Sigmoid colon (tissue), 7 donors: ENCODE data around the gene BCL11B. TPM values are rescaled to one million over a fixed set of nuclear protein-coding genes. Genes with fewer than 3 reads are reported as not detected.
A peak's percentile ranks its signal among the peaks of the same experiment; 100 is the strongest.

ENCODE experiments used
- DNase-seq: peaks from one replicate; pipeline ENCODE4 v3.0.0-alpha.2; 2019
- H3K27ac ChIP-seq, 4 donors: fragments of 200-600 bp; sonication (generic); one replicate each; pipeline ENCODE4 v1.5.1; 2016 to 2019; ENCODE audit warnings: mild to moderate bottlenecking in 1 of 4
- H3K27me3 ChIP-seq, 3 donors: fragments of 200-600 bp; sonication (generic); one replicate each; pipeline ENCODE4 v1.5.1; 2019; ENCODE audit warnings: mild to moderate bottlenecking in 1 of 3
- H3K36me3 ChIP-seq, 4 donors: fragments of 200-600 bp; sonication (generic); one replicate each; pipeline ENCODE4 v1.5.1; 2016 to 2019
- H3K4me1 ChIP-seq, 4 donors: fragments of 200-600 bp; sonication (generic); one replicate each; pipeline ENCODE4 v1.5.1; 2017 to 2019
- H3K4me3 ChIP-seq, 4 donors: fragments of 200-600 bp; sonication (generic); one replicate each; pipeline ENCODE4 v1.5.1; 2017 to 2019; ENCODE audit warnings: mild to moderate bottlenecking in 2 of 4, moderate library complexity in 1 of 4
- H3K9me3 ChIP-seq, 4 donors: fragments of 200-600 bp in 3 of 4; sonication (generic) in 3 of 4; one replicate each; pipeline versions ENCODE4 v1.5.1 to v1.6.1; 2013 to 2019
- EP300 ChIP-seq, 4 donors: sonication (generic); formaldehyde crosslinking; IDR thresholded peaks; one replicate each; pipeline ENCODE4 v1.6.1; 2017; ENCODE audit warnings: antibody characterized with exemption in 4 of 4
- POLR2A ChIP-seq, 2 donors: fragments of 450-650 bp; IDR thresholded peaks; one replicate each; pipeline ENCODE4 v1.6.1; 2016; ENCODE audit warnings: antibody characterized with exemption in 2 of 2, mild to moderate bottlenecking in 2 of 2, moderate library complexity in 2 of 2
- POLR2AphosphoS5 ChIP-seq, 4 donors: sonication (generic); formaldehyde crosslinking; IDR thresholded peaks; one replicate each; pipeline ENCODE4 v1.6.1; 2017; ENCODE audit warnings: antibody characterized with exemption in 4 of 4
- WGBS, 2 donors: extraction: QIAGEN DNeasy Blood & Tissue Kit; methylation state at CpG; one replicate each; pipeline ENCODE4 v1.1.7; 2013; 5-methylcytosine and 5-hydroxymethylcytosine counted together
- intact Hi-C: fragments of 100-400 bp; cut with DNase I; formaldehyde crosslinking; loops from one replicate; pipeline ENCODE4 v1.15.1; 2023
- polyA plus RNA-seq, 3 donors: library from polyadenylated mRNA; stranded (reverse); fragments of 200-250 nt; gene quantifications; one replicate each; pipeline ENCODE4 v1.2.3, GENCODE V29; 2013
- total RNA-seq, 4 donors: library from RNA; depleted of rRNA; stranded (reverse); fragments of >200 nt; gene quantifications; one replicate each; pipeline ENCODE4 v1.1.0, GENCODE V29; 2016
- TF ChIP-seq, protein P1 (sequence below), 4 experiments: fragments of 450-650 bp in 3 of 4; fragments of 200-600 bp in 1 of 4; IDR thresholded peaks; one replicate each; pipeline ENCODE4 v1.5.1; 2016 to 2019; ENCODE audit warnings: antibody characterized with exemption in 4 of 4, mild to moderate bottlenecking in 3 of 4, moderate library complexity in 2 of 4
- donor health status: healthy with polysubstance abuse.
- donor health status: Bipolar disorder and iron deficiency.
- donor health status: healthy.

BCL11B gene
- under 1 TPM; under 0.01 to 0.28 (median 0.15) TPM for total RNA-seq
- polyA plus RNA-seq: 1 to 10 TPM in 1 of 3 donors, under 1 TPM in 2; 0.23 to 3.5 (median 0.60) TPM

DNA sequence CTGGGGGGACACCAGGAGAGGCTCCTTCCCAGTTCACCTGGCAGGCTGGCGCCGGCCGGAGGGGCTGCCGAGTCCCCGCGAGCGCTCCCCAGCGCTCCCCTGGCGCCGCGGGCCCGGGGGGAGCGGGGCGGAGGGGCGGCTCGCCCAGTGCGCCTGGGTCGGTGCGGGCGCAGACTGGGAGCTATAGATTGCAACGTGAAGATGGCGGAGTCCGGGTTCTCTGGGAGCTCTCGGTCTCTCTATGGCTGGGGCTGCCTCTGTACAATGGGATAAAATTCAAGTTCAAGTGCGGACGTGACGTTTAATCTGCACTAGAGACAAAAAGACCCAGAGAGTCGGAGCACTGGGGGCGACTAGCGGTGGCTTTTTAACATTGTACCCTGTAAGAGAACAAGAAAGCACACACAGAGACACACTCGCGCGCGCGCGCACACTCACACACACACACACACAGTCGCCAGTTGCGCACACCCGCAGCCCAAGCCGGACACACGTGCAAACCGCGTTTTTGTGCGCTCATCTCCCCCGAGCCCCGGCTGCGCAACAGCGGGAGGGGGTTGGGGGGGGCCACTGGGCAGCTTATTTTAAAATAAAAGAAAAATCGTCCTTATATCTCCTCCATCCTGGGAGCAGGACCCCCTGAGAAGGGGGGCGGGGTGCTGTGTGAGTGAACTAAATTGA, at the start of gene BCL11B:
TSS of gene BCL11B (minus strand) at position 247 of the 681 bp plus-strand sequence. CDS start 979 bp downstream, outside the sequence.
- H3K27ac ChIP-seq: no peak within 1 kb of the TSS
- WGBS, 2 donors: 1 to 2% methylated on average over 50 of the region's 50 CpGs
- peaks cover 64 to 90% (median 78%) of the 10 kb centered on the region in 3 donors for H3K27me3 ChIP-seq
- peak within 1 kb of the TSS in 3 of 4 donors; percentile 30 to 39 (median 38) for H3K4me3 ChIP-seq
- intact Hi-C loops: no loop called here
- H3K36me3 ChIP-seq: no peaks in the 10 kb centered on the region
- DNase-seq: no peak
- TF ChIP-seq EP300 (IDR thresholded peaks at IDR 0.05): no peak
- TF ChIP-seq POLR2AphosphoS5 (IDR thresholded peaks at IDR 0.05): no peak
- TF ChIP-seq, protein P1, sequence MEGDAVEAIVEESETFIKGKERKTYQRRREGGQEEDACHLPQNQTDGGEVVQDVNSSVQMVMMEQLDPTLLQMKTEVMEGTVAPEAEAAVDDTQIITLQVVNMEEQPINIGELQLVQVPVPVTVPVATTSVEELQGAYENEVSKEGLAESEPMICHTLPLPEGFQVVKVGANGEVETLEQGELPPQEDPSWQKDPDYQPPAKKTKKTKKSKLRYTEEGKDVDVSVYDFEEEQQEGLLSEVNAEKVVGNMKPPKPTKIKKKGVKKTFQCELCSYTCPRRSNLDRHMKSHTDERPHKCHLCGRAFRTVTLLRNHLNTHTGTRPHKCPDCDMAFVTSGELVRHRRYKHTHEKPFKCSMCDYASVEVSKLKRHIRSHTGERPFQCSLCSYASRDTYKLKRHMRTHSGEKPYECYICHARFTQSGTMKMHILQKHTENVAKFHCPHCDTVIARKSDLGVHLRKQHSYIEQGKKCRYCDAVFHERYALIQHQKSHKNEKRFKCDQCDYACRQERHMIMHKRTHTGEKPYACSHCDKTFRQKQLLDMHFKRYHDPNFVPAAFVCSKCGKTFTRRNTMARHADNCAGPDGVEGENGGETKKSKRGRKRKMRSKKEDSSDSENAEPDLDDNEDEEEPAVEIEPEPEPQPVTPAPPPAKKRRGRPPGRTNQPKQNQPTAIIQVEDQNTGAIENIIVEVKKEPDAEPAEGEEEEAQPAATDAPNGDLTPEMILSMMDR (IDR thresholded peaks at IDR 0.05): no peak
- no peak for TF ChIP-seq POLR2A (IDR thresholded peaks at IDR 0.05)
- peaks cover 0 to 56% (median 55%) of the 10 kb centered on the region in 4 donors for H3K4me1 ChIP-seq
- H3K9me3 ChIP-seq: no peaks in the 10 kb centered on the region

DNA sequence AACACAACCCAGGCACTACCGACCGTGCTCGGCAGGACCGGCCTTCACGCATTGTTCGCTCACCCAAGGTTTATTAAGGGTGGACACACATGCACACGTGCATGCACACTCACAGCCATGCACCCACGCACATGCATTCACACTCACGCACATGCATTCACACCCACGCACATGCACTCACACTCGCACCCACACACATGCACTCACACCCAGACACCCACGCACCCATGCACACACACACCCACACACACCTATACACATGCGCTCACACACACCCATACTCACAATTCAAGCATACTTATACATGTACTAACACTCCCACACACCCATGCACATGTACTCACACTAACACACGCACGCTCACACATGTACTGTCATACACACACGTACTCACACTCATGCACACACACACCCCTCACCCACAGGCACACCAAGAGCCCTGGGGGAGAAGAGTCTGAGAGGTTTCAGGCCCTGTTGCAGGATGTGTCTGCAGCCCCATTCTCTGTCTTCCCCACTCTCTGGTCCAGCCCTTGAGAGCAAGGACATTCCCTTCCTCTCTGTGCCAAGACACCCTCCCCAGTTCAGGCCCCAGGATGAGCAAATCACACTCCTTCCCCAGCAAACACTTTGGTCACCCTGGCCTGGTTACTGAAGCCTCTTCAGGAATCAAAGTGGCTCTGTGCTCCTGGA, 49.4 kb upstream of the BCL11B start:
- DNase-seq: no peak
- no peak for TF ChIP-seq EP300 (IDR thresholded peaks at IDR 0.05)
- TF ChIP-seq POLR2AphosphoS5 (IDR thresholded peaks at IDR 0.05): no peak
- TF ChIP-seq POLR2A (IDR thresholded peaks at IDR 0.05): no peak
- TF ChIP-seq, protein P1 (IDR thresholded peaks at IDR 0.05): no peak
- intact Hi-C loops: no loop called here
- peaks cover 0 to 5% (median 0%) of the 10 kb centered on the region in 4 donors for H3K9me3 ChIP-seq
- H3K4me1 ChIP-seq: no peaks in the 10 kb centered on the region
- H3K4me3 ChIP-seq: no peak overlapping the region
- no peak overlapping the region for H3K27ac ChIP-seq
- no peaks in the 10 kb centered on the region for H3K36me3 ChIP-seq
- H3K27me3 ChIP-seq: peaks cover 0 to 11% (median 0%) of the 10 kb centered on the region in 3 donors
- 93 to 95% methylated on average over 16 of the region's 16 CpGs for WGBS, 2 donors

DNA sequence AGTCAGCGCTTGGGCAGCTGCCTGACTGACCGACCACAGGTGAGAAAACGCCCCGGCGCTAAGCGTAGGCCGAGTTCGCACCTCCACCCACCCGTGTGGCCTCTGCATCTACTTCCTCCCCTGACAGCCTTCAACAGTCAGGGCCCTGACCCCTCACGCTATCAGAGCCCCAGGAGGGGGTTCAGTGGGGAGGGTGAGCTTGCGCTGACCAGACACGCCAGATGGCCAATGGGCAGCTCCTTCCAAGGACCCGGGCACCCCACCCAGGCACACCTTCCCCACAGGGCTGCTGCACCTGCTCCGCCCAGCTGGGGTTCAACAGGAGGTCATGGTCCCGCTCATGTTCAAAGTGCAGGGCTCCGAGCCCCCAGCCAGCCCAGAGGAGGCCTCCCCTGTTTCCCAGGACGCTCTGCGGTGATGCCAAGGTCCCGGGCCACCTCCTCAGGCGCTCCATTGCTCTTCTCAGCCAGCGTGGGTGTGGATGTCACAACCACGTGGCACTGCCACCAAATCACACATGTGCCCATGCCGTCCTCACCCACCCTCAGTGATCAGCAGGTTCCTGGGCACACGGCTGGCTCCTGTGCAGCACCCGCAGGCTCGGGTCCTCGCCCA, 48.7 kb upstream of the BCL11B start:
- DNase-seq: no peak
- Histone ChIP-seq H3K4me1 (no peaks in the 10 kb centered on the region), H3K27me3 (peaks cover 0 to 11% (median 0%) of the 10 kb centered on the region in 3 donors), H3K27ac (no peak overlapping the region), H3K36me3 (no peaks in the 10 kb centered on the region), H3K9me3 (peaks cover 0 to 5% (median 0%) of the 10 kb centered on the region in 4 donors), H3K4me3 (no peak overlapping the region)
- no peak for TF ChIP-seq POLR2AphosphoS5 (IDR thresholded peaks at IDR 0.05)
- TF ChIP-seq POLR2A (IDR thresholded peaks at IDR 0.05): no peak
- TF ChIP-seq EP300 (IDR thresholded peaks at IDR 0.05): no peak
- TF ChIP-seq, protein P1 (IDR thresholded peaks at IDR 0.05): no peak
- WGBS, 2 donors: 49 to 67% methylated on average over 27 of the region's 27 CpGs
- intact Hi-C loops: no loop called here

DNA sequence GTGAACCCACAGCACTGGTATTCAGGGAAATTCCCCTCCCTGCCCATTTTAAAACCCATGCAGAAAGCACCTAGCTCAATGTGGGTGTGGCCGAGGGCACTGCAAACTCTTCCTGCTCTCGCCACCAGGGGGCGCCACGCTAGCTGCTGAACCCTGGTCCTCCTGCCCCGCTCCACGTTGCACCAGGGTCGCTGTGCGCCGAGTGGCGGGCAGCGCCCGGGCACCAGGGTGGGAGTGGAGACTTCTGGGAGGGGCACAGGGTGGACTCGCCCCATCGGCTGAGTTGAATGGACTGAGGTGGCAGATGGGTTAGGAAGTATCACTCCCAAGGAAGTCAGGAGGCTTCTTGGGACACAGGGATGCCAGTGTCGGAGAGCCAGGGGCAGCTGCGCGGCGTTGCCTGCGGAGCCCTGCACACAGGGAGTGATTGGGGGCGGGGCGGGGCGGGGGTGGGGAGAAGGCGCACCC, 48.1 kb upstream of the BCL11B start:
- H3K27me3 ChIP-seq: peaks cover 0 to 11% (median 0%) of the 10 kb centered on the region in 3 donors
- intact Hi-C loops: no loop called here
- no peak for DNase-seq

More for the DNA sequence above, 48.1 kb upstream of the BCL11B start:
- H3K4me3 ChIP-seq: no peak overlapping the region
- H3K9me3 ChIP-seq: no peaks in the 10 kb centered on the region
- WGBS, 2 donors: 15 to 23% methylated on average over 23 of the region's 23 CpGs
- no peak for TF ChIP-seq POLR2A (IDR thresholded peaks at IDR 0.05)
- TF ChIP-seq, protein P1 (IDR thresholded peaks at IDR 0.05): peak in 2 of 4 experiments; percentile 32 to 56
- no peak overlapping the region for H3K27ac ChIP-seq
- no peaks in the 10 kb centered on the region for H3K4me1 ChIP-seq
- H3K36me3 ChIP-seq: no peaks in the 10 kb centered on the region
